Left ventricle myocardium inferior (tissue), 1 donor: ENCODE measurements around the gene LRRN2. TPM values are rescaled to one million over a fixed set of nuclear protein-coding genes. Genes with fewer than 3 reads are reported as not detected.

ENCODE experiments used
- DNase-seq: peaks from one replicate; pipeline ENCODE4 v3.0.0-alpha.2; 2020
- H3K27ac ChIP-seq: fragments of 200-600 bp; replicated peaks from 2 replicates; pipeline ENCODE4 v1.8.0; 2021
- H3K27me3 ChIP-seq: fragments of 200-600 bp; 2 replicates; pipeline ENCODE4 v1.8.0; 2021; ENCODE audit warnings: low read depth
- H3K36me3 ChIP-seq: fragments of 200-600 bp; 2 replicates; pipeline ENCODE4 v1.8.0; 2021
- H3K4me1 ChIP-seq: fragments of 200-600 bp; 2 replicates; pipeline ENCODE4 v1.8.0; 2021
- H3K4me3 ChIP-seq: fragments of 200-600 bp; 2 replicates; pipeline ENCODE4 v1.8.0; 2021; ENCODE audit warnings: mild to moderate bottlenecking, moderate library complexity
- H3K9me3 ChIP-seq: fragments of 200-600 bp; replicated peaks from 2 replicates; pipeline ENCODE4 v1.8.0; 2021
- CTCF ChIP-seq: fragments of 200-600 bp; IDR thresholded peaks from 2 replicates; pipeline ENCODE4 v1.8.0; 2021; ENCODE audit warnings: antibody characterized with exemption, mild to moderate bottlenecking, borderline replicate concordance
- intact Hi-C: fragments of 100-400 bp; cut with micrococcal nuclease; formaldehyde crosslinking; loops from one replicate; pipeline ENCODE4 v1.11.0; 2022
- total RNA-seq: library from RNA; stranded (reverse); fragmentation: NEBNext Ultra II Directional; extraction: Animal tissue kit (Norgen Biotek cat#: 25700); gene quantifications from one replicate; pipeline ENCODE4 v1.2.1, GENCODE V29; 2021
- donor health status: DM: no; HTN: yes; CAD: no; lungs with severe emphysema.

The LRRN2 gene
- total RNA-seq, 1 donor from 2014 or later = 1.4 TPM

GRCh38 chr1:204623894-204624361 lies 61.6 kb downstream of the LRRN2 start:
- intact Hi-C loops = no loop called here
- Histone ChIP-seq H3K4me3 (no peak overlapping the region), H3K27ac (no peak overlapping the region), H3K27me3 (peaks cover 10% of the 10 kb centered on the region), H3K4me1 (peaks cover 8% of the 10 kb centered on the region), H3K9me3 (no peaks in the 10 kb centered on the region), H3K36me3 (no peaks in the 10 kb centered on the region)
- TF ChIP-seq CTCF = no peak
- DNase-seq = no peak

DNA sequence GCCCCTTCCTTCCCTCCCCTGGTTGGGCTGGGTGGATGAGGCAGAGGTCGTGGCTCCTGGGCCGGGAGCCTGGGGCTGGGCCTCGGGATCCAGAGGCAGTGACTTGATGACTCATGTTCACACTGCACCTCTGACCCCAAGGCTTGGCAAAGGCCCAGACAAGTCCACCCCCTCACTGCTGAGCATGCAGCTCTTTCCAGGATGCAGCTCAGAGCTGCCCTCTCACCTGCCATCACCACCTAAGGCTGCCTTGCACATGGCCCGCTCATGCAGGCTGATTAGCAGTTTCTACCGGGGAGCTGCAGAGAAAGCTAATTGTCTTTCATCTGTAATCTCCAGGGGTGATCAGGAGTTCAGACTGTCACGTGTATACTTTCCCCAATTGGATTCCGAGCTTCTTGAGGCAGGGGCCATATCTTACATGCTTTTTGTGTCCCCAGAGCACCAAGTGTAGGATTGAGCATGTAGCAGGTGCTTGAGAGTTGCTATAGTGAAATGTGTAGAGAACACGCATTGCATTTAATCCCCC lies 62.1 kb downstream of the LRRN2 start:
- Histone ChIP-seq H3K4me1 (peaks cover 8% of the 10 kb centered on the region), H3K27me3 (peaks cover 9% of the 10 kb centered on the region), H3K27ac (no peak overlapping the region), H3K4me3 (no peak overlapping the region), H3K36me3 (no peaks in the 10 kb centered on the region), H3K9me3 (no peaks in the 10 kb centered on the region)
- no peak for TF ChIP-seq CTCF
- intact Hi-C loops = no loop called here
- no peak for DNase-seq

DNA sequence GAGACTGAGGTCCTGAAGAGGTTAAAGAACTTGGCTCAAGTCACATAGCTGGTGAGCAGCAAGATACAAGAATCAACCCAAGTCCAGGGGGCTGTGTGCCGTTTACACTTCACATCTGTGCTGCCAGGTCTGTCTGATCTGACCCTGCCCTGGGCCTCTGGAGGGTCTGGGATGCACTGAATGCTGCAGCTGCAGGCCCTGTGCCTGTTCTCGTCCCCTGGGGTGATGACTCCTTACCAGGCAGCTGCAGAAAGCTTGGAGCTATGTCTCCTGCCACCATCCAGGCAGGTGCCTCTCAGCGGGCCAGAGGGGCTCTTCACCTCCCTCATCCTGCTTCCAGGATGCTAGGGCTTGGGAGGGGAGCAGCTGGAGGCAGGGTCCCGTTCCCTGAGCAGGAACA lies 63.5 kb downstream of the LRRN2 start:
- TF ChIP-seq CTCF = no peak
- peaks cover 8% of the 10 kb centered on the region for H3K4me1 ChIP-seq
- no peaks in the 10 kb centered on the region for H3K9me3 ChIP-seq
- H3K4me3 ChIP-seq = no peak overlapping the region
- intact Hi-C loops = no loop called here
- H3K27me3 ChIP-seq = peaks cover 5% of the 10 kb centered on the region
- no peak for DNase-seq
- H3K27ac ChIP-seq = no peak overlapping the region
- no peaks in the 10 kb centered on the region for H3K36me3 ChIP-seq

DNA sequence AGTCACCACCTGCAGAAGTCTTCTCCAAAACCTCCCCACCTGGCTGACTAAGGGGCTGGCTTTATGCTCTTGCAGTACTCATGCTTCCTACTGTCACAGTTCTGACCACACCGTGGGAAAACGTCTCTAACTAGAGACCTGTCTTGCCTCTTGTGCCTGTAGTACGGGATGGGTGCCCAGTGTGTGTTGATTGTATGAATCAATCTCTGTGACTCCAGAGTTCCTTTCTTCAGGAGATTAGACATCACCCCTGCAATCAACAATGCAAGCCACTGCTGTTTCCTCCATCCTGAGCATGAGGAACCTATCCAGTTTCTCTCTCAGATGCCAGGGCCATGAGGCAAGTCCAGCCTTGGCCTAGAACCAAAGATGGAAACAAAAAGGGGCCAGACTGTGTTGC lies 64.1 kb downstream of the LRRN2 start:
- Histone ChIP-seq H3K9me3 (no peaks in the 10 kb centered on the region), H3K4me1 (peaks cover 8% of the 10 kb centered on the region), H3K27ac (no peak overlapping the region), H3K36me3 (no peaks in the 10 kb centered on the region), H3K27me3 (peaks cover 5% of the 10 kb centered on the region), H3K4me3 (no peak overlapping the region)
- intact Hi-C loops = no loop called here
- TF ChIP-seq CTCF = no peak
- no peak for DNase-seq

GRCh38 chr1:204619721-204620120 lies 65.8 kb downstream of the LRRN2 start:
- intact Hi-C loops = no loop called here
- Histone ChIP-seq H3K4me1 (peaks cover 3% of the 10 kb centered on the region), H3K27me3 (peaks cover 8% of the 10 kb centered on the region), H3K4me3 (no peak overlapping the region), H3K27ac (no peak overlapping the region), H3K36me3 (no peaks in the 10 kb centered on the region), H3K9me3 (no peaks in the 10 kb centered on the region)
- TF ChIP-seq CTCF = no peak
- no peak for DNase-seq
